Activated CD8-positive, alpha-beta T cell treated with anti-CD3 and anti-CD28 coated beads for 36 hours (primary cell): Measurements from ENCODE around the gene TRIM67. TPM values are rescaled to one million over a fixed set of nuclear protein-coding genes. Genes with fewer than 3 reads are reported as not detected.

Experiments
- ATAC-seq: fragments of 200-7000 bp; cut with Tn5 transposase; one replicate; pipeline ENCODE4 v1.10.0; 2021; ENCODE audit warnings: mild to moderate bottlenecking, moderate library complexity
- CTCF ChIA-PET: fragments of 350-600 bp; sonication (Branson Sonifier 250); formaldehyde crosslinking; loops from one replicate; lab custom pipeline; 2021; ENCODE audit warnings: antibody characterized with exemption; lab: Charles Lee
- POLR2A ChIA-PET: fragments of 350-600 bp; sonication (Branson Sonifier 250); formaldehyde crosslinking; loops from one replicate; lab custom pipeline; 2021; ENCODE audit warnings: antibody characterized with exemption; lab: Charles Lee
- DNase-seq: peaks from one replicate; pipeline ENCODE4 v3.0.0-alpha.2; 2020
- H3K27ac Mint-ChIP-seq: one replicate; pipeline ENCODE4 v1.8.0; 2021; ENCODE audit warnings: mild to moderate bottlenecking, mixed read lengths
- H3K27me3 Mint-ChIP-seq: one replicate; pipeline ENCODE4 v1.8.0; 2021; ENCODE audit warnings: mixed read lengths
- H3K36me3 Mint-ChIP-seq: one replicate; pipeline ENCODE4 v1.8.0; 2021; ENCODE audit warnings: low read depth, mixed read lengths
- H3K4me1 Mint-ChIP-seq: one replicate; pipeline ENCODE4 v1.8.0; 2021; ENCODE audit warnings: low read depth, mixed read lengths
- H3K4me3 Mint-ChIP-seq: one replicate; pipeline ENCODE4 v1.8.0; 2021; ENCODE audit warnings: mild to moderate bottlenecking, moderate library complexity, mixed read lengths
- H3K9me3 Mint-ChIP-seq: one replicate; pipeline ENCODE4 v1.8.0; 2021; ENCODE audit warnings: mixed read lengths
- intact Hi-C: fragments of 100-400 bp; cut with micrococcal nuclease; formaldehyde crosslinking; loops from one replicate; pipeline ENCODE4 v1.10.0; 2022
- total RNA-seq, 2 experiments: library from RNA; stranded (reverse); gene quantifications; one replicate each; pipeline ENCODE4 v1.2.3, GENCODE V29; 2021
- TF ChIP-seq, protein P1 (sequence below): fragments of 200-600 bp; IDR thresholded peaks from one replicate; pipeline ENCODE4 v1.8.0; 2022; ENCODE audit warnings: antibody characterized with exemption, mild to moderate bottlenecking

TRIM67 gene
- total RNA-seq, 2 experiments from 2014 or later = not detected

DNA sequence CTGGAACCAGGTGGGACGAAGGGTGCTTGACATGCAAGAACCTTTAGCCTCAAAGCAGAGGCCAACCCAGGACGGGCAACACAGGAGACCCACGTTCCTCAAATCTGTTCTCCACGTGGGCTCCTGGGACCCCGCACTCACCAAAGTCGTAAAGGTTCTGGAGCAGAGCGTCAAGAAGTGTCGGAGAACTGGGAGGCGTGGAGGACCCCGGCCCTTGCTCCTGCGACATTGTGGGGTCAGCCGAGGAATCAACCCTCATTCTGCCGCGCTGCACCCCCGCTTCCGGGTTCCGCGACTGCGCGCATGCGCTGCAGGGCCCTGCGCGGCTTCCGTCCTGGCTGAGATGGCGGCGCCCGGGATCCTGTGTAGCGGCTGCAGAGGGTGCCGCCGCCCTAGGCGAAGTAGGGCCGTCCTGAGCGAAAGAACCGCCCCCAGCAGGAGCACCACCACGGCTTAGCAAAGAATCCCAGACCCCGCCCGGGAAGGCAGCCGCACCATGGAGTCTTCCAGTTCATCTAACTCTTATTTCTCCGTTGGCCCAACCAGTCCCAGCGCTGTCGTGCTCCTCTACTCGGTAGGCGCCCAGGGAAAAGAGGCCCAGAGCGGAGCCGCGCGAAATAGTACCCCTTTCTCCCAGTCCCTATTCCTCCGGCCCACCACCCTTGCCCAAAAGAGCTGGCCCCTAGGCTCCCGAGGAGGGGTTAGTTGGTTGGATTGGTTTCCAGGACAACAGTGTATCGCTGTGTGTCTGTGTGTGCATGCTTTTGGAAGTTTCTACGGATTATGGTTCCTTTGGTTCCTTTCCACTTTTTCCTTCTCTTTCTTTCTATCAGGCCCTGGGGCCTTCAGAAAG is 79.3 kb downstream of the TRIM67 start, which contains the start of gene GNPAT:
TSS of gene GNPAT (plus strand) at position 330 of the 853 bp plus-strand sequence. CDS start at position 497, 167 bp downstream.
- Mint-ChIP-seq H3K9me3 (no peaks in the 10 kb centered on the region), H3K27me3 (no peaks in the 10 kb centered on the region), H3K4me3 (peak within 1 kb of the TSS; percentile 99), H3K36me3 (peaks cover 51% of the 10 kb centered on the region), H3K4me1 (peaks cover 59% of the 10 kb centered on the region), H3K27ac (peak within 1 kb of the TSS; percentile 98)
- ChIA-PET POLR2A (interaction anchor here (0.9 to 1.4 kb wide), 5 partner anchors 24 to 121 kb away, joined by 3 to 7 read pairs (median 4); partner anchors contain the start of genes EXOC8 and SPRTN), CTCF (interaction anchor here (0.6 to 1.9 kb wide), 7 partner anchors 10 to 96 kb away, joined by 3 to 6 read pairs (median 3); partner anchors contain the start of gene EXOC8)
- TF ChIP-seq, protein P1, sequence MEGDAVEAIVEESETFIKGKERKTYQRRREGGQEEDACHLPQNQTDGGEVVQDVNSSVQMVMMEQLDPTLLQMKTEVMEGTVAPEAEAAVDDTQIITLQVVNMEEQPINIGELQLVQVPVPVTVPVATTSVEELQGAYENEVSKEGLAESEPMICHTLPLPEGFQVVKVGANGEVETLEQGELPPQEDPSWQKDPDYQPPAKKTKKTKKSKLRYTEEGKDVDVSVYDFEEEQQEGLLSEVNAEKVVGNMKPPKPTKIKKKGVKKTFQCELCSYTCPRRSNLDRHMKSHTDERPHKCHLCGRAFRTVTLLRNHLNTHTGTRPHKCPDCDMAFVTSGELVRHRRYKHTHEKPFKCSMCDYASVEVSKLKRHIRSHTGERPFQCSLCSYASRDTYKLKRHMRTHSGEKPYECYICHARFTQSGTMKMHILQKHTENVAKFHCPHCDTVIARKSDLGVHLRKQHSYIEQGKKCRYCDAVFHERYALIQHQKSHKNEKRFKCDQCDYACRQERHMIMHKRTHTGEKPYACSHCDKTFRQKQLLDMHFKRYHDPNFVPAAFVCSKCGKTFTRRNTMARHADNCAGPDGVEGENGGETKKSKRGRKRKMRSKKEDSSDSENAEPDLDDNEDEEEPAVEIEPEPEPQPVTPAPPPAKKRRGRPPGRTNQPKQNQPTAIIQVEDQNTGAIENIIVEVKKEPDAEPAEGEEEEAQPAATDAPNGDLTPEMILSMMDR = no peak
- intact Hi-C loops = no loop called here
- DNase-seq = peak; percentile 90
- peak; percentile 98 for ATAC-seq

- intact Hi-C loops = no loop called here
- Mint-ChIP-seq H3K27ac (peak overlapping the region; percentile 98), H3K27me3 (no peaks in the 10 kb centered on the region), H3K36me3 (peaks cover 47% of the 10 kb centered on the region), H3K9me3 (no peaks in the 10 kb centered on the region), H3K4me1 (peaks cover 56% of the 10 kb centered on the region), H3K4me3 (peak overlapping the region; percentile 99)
- TF ChIP-seq, protein P1 = no peak
- DNase-seq (peak; percentile 37), ATAC-seq (no peak)
- ChIA-PET CTCF (interaction anchor here (0.6 to 1.9 kb wide), 6 partner anchors 9 to 96 kb away, joined by 3 to 6 read pairs (median 3); partner anchors contain the start of gene EXOC8), POLR2A (interaction anchor here (0.9 to 1.4 kb wide), 5 partner anchors 24 to 121 kb away, joined by 3 to 7 read pairs (median 4); partner anchors contain the start of genes EXOC8 and SPRTN)
Measured at GRCh38 chr1:231241750-231242149, 79.9 kb downstream of the TRIM67 start.

- ATAC-seq (no peak), DNase-seq (no peak)
- Mint-ChIP-seq H3K4me1 (peaks cover 53% of the 10 kb centered on the region), H3K36me3 (peaks cover 43% of the 10 kb centered on the region), H3K27ac (no peak overlapping the region), H3K4me3 (peak overlapping the region; percentile 99), H3K9me3 (no peaks in the 10 kb centered on the region), H3K27me3 (no peaks in the 10 kb centered on the region)
- TF ChIP-seq, protein P1 = no peak
- CTCF ChIA-PET = interaction anchor here (1.2 to 1.9 kb wide), 2 partner anchors 8 to 31 kb away, joined by 5 to 6 read pairs; no protein-coding TSS in a partner anchor
- intact Hi-C loops = no loop called here
- POLR2A ChIA-PET = interaction anchor here (0.7 to 1.4 kb wide), 3 partner anchors 23 to 159 kb away, joined by 3 to 5 read pairs (median 4); no protein-coding TSS in a partner anchor
Measured at GRCh38 chr1:231242516-231243198, 80.8 kb downstream of the TRIM67 start.

DNA sequence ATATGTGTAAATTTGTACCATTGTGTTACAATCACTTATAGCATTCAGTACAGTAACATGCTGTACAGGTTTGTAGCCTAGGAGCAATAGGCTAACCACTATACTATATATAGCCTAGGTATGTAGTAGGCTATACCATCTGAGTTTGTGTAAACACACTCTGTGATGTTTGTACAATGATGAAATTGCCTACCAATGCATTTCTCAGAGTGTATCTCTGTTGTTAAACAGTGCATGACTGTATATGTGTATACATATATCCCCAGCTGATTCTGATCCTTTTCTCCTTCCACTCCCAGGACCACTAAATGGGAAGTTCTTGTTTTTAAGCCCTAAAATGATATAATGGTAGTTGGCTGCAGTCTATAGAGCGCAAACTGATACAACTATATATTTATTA is 86.9 kb downstream of the TRIM67 start:
- CTCF ChIA-PET = no interaction called here
- intact Hi-C loops = no loop called here
- no peaks in the 10 kb centered on the region for H3K27me3 Mint-ChIP-seq

More for the DNA sequence above, 86.9 kb downstream of the TRIM67 start:
- no peaks in the 10 kb centered on the region for H3K9me3 Mint-ChIP-seq
- ATAC-seq (no peak), DNase-seq (no peak)
- H3K4me3 Mint-ChIP-seq = no peak overlapping the region
- H3K36me3 Mint-ChIP-seq = peaks cover 27% of the 10 kb centered on the region
- no peak overlapping the region for H3K27ac Mint-ChIP-seq
- TF ChIP-seq, protein P1 = no peak
- POLR2A ChIA-PET = no interaction called here
- peaks cover 21% of the 10 kb centered on the region for H3K4me1 Mint-ChIP-seq
